ENCODE results near the gene RNF11.

DNA sequence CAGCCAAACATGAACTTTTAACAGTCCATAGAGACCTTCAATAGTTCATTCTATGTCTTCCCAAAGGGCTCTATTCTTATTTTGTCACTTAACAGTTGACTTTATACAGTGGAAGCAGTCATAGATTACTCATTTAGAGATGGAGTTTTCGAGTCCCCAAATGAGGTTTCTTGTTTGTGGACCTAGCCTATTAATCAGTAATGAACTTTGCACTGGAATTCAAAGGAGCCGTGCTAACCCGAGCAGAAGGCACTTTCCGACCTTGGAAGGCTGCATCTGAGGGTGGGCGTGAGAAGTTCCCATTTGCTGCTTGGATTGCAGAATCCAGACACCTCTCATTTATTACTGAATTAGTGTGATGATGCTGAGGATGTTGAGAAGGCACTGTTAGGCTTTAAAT lies 47.9 kb downstream of the RNF11 start:
- TF ChIP-seq, protein P1, sequence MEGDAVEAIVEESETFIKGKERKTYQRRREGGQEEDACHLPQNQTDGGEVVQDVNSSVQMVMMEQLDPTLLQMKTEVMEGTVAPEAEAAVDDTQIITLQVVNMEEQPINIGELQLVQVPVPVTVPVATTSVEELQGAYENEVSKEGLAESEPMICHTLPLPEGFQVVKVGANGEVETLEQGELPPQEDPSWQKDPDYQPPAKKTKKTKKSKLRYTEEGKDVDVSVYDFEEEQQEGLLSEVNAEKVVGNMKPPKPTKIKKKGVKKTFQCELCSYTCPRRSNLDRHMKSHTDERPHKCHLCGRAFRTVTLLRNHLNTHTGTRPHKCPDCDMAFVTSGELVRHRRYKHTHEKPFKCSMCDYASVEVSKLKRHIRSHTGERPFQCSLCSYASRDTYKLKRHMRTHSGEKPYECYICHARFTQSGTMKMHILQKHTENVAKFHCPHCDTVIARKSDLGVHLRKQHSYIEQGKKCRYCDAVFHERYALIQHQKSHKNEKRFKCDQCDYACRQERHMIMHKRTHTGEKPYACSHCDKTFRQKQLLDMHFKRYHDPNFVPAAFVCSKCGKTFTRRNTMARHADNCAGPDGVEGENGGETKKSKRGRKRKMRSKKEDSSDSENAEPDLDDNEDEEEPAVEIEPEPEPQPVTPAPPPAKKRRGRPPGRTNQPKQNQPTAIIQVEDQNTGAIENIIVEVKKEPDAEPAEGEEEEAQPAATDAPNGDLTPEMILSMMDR (conservative IDR thresholded peaks at IDR 0.05; ENCODE audit: low read depth, low read length): no peak
- TF ChIP-seq EZH2 (IDR thresholded peaks at IDR 0.05; ENCODE audit: borderline replicate concordance, low read depth, low read length, poor library complexity, severe bottlenecking): no peak
